ENCODE measurements around the gene LRP1.

The LRP1 gene

DNA sequence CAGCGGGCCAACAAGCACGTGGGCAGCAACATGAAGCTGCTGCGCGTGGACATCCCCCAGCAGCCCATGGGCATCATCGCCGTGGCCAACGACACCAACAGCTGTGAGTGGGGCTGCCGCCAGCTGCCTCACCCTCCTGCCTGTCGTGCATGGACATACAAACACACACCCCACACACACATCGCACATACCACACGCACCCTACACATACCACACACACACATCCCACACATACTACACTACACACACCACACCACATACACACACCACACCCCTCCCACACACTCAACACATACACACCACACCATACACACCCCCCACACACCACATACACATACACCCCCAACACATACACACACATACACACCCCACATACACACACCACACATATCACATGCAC lies 63.1 kb downstream of the LRP1 start:
- H3K27me3 ChIP-seq (ENCODE audit: control insufficient read depth in 2 of 2, insufficient read depth in 2 of 2, low read length in 2 of 2), result no peaks in the 10 kb centered on the region
- no peak overlapping the region for H3K4me3 ChIP-seq (ENCODE audit: low read length in 2 of 2)
- H3K9ac ChIP-seq (ENCODE audit: low read depth in 1 of 2, low read length in 2 of 2), result no peak overlapping the region
- no peaks in the 10 kb centered on the region for H3K9me3 ChIP-seq (ENCODE audit: control insufficient read depth in 2 of 2, low read length in 2 of 2)
- no peaks in the 10 kb centered on the region for H3K4me1 ChIP-seq (ENCODE audit: control insufficient read depth in 2 of 2, insufficient read depth in 2 of 2, low read length in 2 of 2)
- H3K27ac ChIP-seq (ENCODE audit: low read depth in 2 of 2, low read length in 2 of 2), result no peak overlapping the region
- peaks cover 82 to 91% of the 10 kb centered on the region in 2 donors for H3K36me3 ChIP-seq (ENCODE audit: control insufficient read depth in 2 of 2, insufficient read depth in 2 of 2, low read length in 2 of 2)

DNA sequence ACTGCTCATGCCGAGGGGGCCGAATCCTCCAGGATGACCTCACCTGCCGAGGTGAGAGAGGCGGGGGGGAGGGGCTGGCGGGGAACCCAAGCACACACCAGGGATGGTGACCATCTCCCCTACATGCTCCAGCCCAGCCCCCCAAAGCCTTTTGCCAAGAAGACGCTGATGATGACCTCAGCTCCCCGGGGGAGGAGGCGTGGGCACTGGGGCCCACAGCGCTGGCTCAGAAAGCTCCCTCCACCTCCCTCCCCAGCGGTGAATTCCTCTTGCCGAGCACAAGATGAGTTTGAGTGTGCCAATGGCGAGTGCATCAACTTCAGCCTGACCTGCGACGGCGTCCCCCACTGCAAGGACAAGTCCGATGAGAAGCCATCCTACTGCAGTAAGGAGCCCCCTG lies 64.6 kb downstream of the LRP1 start:
- H3K36me3 ChIP-seq (ENCODE audit: control insufficient read depth in 2 of 2, insufficient read depth in 2 of 2, low read length in 2 of 2), result peaks cover 84 to 91% of the 10 kb centered on the region in 2 donors

DNA sequence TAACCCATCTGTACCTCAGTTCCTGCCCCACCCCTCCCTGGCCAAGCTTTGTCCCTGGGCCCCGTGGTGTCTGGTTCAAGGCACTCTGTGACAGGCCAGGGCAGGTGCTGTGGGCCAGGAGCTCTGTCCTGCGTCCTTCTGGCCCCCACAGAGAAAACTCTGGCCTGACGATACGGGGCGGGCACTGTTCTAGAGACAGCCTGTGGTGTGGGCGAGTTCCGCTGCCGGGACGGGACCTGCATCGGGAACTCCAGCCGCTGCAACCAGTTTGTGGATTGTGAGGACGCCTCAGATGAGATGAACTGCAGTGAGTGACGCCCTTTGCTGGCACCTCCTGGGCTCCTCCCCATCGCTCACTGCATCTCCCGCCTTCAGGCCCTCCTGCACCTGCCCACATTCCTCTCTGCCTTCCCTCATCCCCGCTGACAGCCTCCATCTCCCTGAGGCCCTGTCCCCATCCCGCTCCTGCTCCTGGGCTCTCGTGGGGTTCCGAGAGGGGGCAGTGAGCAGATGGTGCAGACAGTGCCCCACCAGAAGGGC lies 65.5 kb downstream of the LRP1 start:
- H3K4me1 ChIP-seq (ENCODE audit: control insufficient read depth in 2 of 2, insufficient read depth in 2 of 2, low read length in 2 of 2), result no peaks in the 10 kb centered on the region
- no peak overlapping the region for H3K4me3 ChIP-seq (ENCODE audit: low read length in 2 of 2)
- no peaks in the 10 kb centered on the region for H3K9me3 ChIP-seq (ENCODE audit: control insufficient read depth in 2 of 2, low read length in 2 of 2)
- no peak overlapping the region for H3K9ac ChIP-seq (ENCODE audit: low read depth in 1 of 2, low read length in 2 of 2)
- no peak overlapping the region for H3K27ac ChIP-seq (ENCODE audit: low read depth in 2 of 2, low read length in 2 of 2)
- no peaks in the 10 kb centered on the region for H3K27me3 ChIP-seq (ENCODE audit: control insufficient read depth in 2 of 2, insufficient read depth in 2 of 2, low read length in 2 of 2)
- H3K36me3 ChIP-seq (ENCODE audit: control insufficient read depth in 2 of 2, insufficient read depth in 2 of 2, low read length in 2 of 2), result peaks cover 86 to 94% of the 10 kb centered on the region in 2 donors

More for the DNA sequence above, 64.6 kb downstream of the LRP1 start:
- H3K9me3 ChIP-seq (ENCODE audit: control insufficient read depth in 2 of 2, low read length in 2 of 2), result no peaks in the 10 kb centered on the region
- H3K27me3 ChIP-seq (ENCODE audit: control insufficient read depth in 2 of 2, insufficient read depth in 2 of 2, low read length in 2 of 2), result no peaks in the 10 kb centered on the region
- H3K4me1 ChIP-seq (ENCODE audit: control insufficient read depth in 2 of 2, insufficient read depth in 2 of 2, low read length in 2 of 2), result no peaks in the 10 kb centered on the region
- H3K9ac ChIP-seq (ENCODE audit: low read depth in 1 of 2, low read length in 2 of 2), result no peak overlapping the region
- H3K4me3 ChIP-seq (ENCODE audit: low read length in 2 of 2), result no peak overlapping the region
- H3K27ac ChIP-seq (ENCODE audit: low read depth in 2 of 2, low read length in 2 of 2), result no peak overlapping the region

DNA sequence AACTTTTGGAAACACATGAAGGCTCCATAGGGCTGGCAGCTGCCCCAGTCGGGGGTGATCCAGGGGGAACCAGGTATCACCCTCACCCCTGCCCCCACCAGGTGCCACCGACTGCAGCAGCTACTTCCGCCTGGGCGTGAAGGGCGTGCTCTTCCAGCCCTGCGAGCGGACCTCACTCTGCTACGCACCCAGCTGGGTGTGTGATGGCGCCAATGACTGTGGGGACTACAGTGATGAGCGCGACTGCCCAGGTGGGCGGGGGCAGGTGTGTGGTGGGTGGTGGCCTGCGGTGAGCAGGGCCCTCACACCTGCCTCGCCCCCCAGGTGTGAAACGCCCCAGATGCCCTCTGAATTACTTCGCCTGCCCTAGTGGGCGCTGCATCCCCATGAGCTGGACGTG lies 66.0 kb downstream of the LRP1 start:
- Histone ChIP-seq H3K36me3 (ENCODE audit: control insufficient read depth in 2 of 2, insufficient read depth in 2 of 2, low read length in 2 of 2) (peaks cover 87 to 94% of the 10 kb centered on the region in 2 donors), H3K4me1 (ENCODE audit: control insufficient read depth in 2 of 2, insufficient read depth in 2 of 2, low read length in 2 of 2) (no peaks in the 10 kb centered on the region), H3K27me3 (ENCODE audit: control insufficient read depth in 2 of 2, insufficient read depth in 2 of 2, low read length in 2 of 2) (no peaks in the 10 kb centered on the region), H3K27ac (ENCODE audit: low read depth in 2 of 2, low read length in 2 of 2) (no peak overlapping the region), H3K4me3 (ENCODE audit: low read length in 2 of 2) (no peak overlapping the region), H3K9ac (ENCODE audit: low read depth in 1 of 2, low read length in 2 of 2) (no peak overlapping the region), H3K9me3 (ENCODE audit: control insufficient read depth in 2 of 2, low read length in 2 of 2) (no peaks in the 10 kb centered on the region)

DNA sequence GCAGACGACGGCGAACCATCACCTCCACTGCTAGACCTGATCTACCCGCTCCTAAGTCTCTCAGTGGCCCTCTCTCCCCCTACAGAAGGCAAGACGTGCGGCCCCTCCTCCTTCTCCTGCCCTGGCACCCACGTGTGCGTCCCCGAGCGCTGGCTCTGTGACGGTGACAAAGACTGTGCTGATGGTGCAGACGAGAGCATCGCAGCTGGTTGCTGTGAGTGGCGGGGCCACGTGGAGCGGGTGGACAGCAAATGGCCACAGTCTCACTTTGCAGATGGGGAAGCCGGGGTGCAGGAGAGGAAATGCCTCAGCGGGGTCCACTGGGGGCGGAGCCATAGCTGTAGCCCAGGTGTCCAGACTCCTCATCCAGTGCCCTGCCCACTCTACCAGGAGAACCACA lies 66.9 kb downstream of the LRP1 start:
- Histone ChIP-seq H3K4me1 (ENCODE audit: control insufficient read depth in 2 of 2, insufficient read depth in 2 of 2, low read length in 2 of 2) (no peaks in the 10 kb centered on the region), H3K27me3 (ENCODE audit: control insufficient read depth in 2 of 2, insufficient read depth in 2 of 2, low read length in 2 of 2) (no peaks in the 10 kb centered on the region), H3K9ac (ENCODE audit: low read depth in 1 of 2, low read length in 2 of 2) (no peak overlapping the region), H3K4me3 (ENCODE audit: low read length in 2 of 2) (no peak overlapping the region), H3K27ac (ENCODE audit: low read depth in 2 of 2, low read length in 2 of 2) (no peak overlapping the region), H3K9me3 (ENCODE audit: control insufficient read depth in 2 of 2, low read length in 2 of 2) (no peaks in the 10 kb centered on the region), H3K36me3 (ENCODE audit: control insufficient read depth in 2 of 2, insufficient read depth in 2 of 2, low read length in 2 of 2) (peaks cover 87 to 95% of the 10 kb centered on the region in 2 donors)

DNA sequence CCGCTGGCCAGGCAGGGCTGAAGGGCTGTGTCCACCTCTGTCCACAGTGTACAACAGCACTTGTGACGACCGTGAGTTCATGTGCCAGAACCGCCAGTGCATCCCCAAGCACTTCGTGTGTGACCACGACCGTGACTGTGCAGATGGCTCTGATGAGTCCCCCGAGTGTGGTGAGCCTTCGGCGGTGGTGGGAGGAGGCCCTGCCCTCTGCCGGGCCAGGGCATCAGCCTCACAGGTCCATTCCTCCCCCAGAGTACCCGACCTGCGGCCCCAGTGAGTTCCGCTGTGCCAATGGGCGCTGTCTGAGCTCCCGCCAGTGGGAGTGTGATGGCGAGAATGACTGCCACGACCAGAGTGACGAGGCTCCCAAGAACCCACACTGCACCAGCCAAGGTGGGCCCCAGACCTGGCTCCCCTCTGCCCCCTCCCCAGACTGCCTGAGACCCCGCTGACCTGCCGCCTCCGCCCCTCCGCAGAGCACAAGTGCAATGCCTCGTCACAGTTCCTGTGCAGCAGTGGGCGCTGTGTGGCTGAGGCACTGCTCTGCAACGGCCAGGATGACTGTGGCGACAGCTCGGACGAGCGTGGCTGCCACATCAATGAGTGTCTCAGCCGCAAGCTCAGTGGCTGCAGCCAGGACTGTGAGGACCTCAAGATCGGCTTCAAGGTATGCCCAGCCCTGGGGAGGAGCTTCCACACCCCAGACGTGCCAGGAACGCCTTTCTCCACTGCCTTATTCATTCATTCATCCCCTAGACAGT lies 67.5 kb downstream of the LRP1 start:
- Histone ChIP-seq H3K4me3 (ENCODE audit: low read length in 2 of 2) (no peak overlapping the region), H3K27ac (ENCODE audit: low read depth in 2 of 2, low read length in 2 of 2) (no peak overlapping the region), H3K9me3 (ENCODE audit: control insufficient read depth in 2 of 2, low read length in 2 of 2) (no peaks in the 10 kb centered on the region), H3K9ac (ENCODE audit: low read depth in 1 of 2, low read length in 2 of 2) (no peak overlapping the region), H3K4me1 (ENCODE audit: control insufficient read depth in 2 of 2, insufficient read depth in 2 of 2, low read length in 2 of 2) (no peaks in the 10 kb centered on the region), H3K36me3 (ENCODE audit: control insufficient read depth in 2 of 2, insufficient read depth in 2 of 2, low read length in 2 of 2) (peaks cover 82 to 90% of the 10 kb centered on the region in 2 donors), H3K27me3 (ENCODE audit: control insufficient read depth in 2 of 2, insufficient read depth in 2 of 2, low read length in 2 of 2) (no peaks in the 10 kb centered on the region)

DNA sequence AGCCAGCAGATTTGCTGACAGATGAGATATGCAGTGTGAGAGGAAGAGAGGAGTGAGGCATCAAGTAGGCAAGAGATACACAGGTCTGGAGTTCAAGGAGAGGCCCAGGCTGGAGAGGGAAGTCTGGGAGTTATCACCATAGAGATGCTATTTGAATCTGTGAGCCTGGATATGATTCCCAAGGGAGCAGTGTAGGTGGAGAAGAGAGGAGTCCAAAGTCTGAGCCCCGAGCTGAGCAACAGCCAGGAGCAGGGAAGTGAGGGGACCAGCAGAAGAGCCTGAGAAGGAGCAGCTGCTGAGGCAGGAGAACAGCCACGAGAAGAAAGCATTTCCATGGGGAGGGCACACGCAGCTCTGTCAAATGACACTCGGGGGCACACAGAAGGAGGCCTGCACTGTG lies 68.2 kb downstream of the LRP1 start:
- Histone ChIP-seq H3K27me3 (ENCODE audit: control insufficient read depth in 2 of 2, insufficient read depth in 2 of 2, low read length in 2 of 2) (no peaks in the 10 kb centered on the region), H3K9me3 (ENCODE audit: control insufficient read depth in 2 of 2, low read length in 2 of 2) (no peaks in the 10 kb centered on the region), H3K4me1 (ENCODE audit: control insufficient read depth in 2 of 2, insufficient read depth in 2 of 2, low read length in 2 of 2) (no peaks in the 10 kb centered on the region), H3K27ac (ENCODE audit: low read depth in 2 of 2, low read length in 2 of 2) (no peak overlapping the region), H3K4me3 (ENCODE audit: low read length in 2 of 2) (no peak overlapping the region), H3K36me3 (ENCODE audit: control insufficient read depth in 2 of 2, insufficient read depth in 2 of 2, low read length in 2 of 2) (peaks cover 80 to 90% of the 10 kb centered on the region in 2 donors), H3K9ac (ENCODE audit: low read depth in 1 of 2, low read length in 2 of 2) (no peak overlapping the region)

DNA sequence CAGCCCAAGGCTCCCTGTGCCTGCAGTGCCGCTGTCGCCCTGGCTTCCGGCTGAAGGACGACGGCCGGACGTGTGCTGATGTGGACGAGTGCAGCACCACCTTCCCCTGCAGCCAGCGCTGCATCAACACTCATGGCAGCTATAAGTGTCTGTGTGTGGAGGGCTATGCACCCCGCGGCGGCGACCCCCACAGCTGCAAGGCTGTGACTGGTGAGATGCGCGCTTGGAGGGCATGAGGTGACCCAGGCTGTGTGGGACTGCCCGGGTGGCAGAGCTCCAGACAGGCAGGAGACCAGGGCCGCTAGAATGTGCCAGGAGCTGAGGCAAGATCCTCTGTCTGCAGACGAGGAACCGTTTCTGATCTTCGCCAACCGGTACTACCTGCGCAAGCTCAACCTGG lies 68.7 kb downstream of the LRP1 start:
- Histone ChIP-seq H3K36me3 (ENCODE audit: control insufficient read depth in 2 of 2, insufficient read depth in 2 of 2, low read length in 2 of 2) (peaks cover 80 to 90% of the 10 kb centered on the region in 2 donors), H3K27ac (ENCODE audit: low read depth in 2 of 2, low read length in 2 of 2) (no peak overlapping the region)

DNA sequence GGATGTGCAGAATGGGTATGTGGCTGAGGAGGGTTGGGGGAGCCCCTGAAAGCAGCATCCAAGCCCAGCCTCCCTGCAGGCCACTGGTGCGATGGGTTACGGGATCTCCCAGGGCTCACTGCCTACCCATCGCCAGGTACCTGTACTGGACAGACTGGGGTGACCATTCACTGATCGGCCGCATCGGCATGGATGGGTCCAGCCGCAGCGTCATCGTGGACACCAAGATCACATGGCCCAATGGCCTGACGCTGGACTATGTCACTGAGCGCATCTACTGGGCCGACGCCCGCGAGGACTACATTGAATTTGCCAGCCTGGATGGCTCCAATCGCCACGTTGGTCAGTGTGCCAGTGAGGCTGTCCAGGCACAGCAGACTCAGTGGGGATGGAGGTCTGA lies 70.0 kb downstream of the LRP1 start:
- Histone ChIP-seq H3K4me1 (ENCODE audit: control insufficient read depth in 2 of 2, insufficient read depth in 2 of 2, low read length in 2 of 2) (no peaks in the 10 kb centered on the region), H3K27me3 (ENCODE audit: control insufficient read depth in 2 of 2, insufficient read depth in 2 of 2, low read length in 2 of 2) (no peaks in the 10 kb centered on the region), H3K4me3 (ENCODE audit: low read length in 2 of 2) (no peak overlapping the region), H3K27ac (ENCODE audit: low read depth in 2 of 2, low read length in 2 of 2) (no peak overlapping the region), H3K9ac (ENCODE audit: low read depth in 1 of 2, low read length in 2 of 2) (no peak overlapping the region), H3K36me3 (ENCODE audit: control insufficient read depth in 2 of 2, insufficient read depth in 2 of 2, low read length in 2 of 2) (peaks cover 79 to 90% of the 10 kb centered on the region in 2 donors), H3K9me3 (ENCODE audit: control insufficient read depth in 2 of 2, low read length in 2 of 2) (no peaks in the 10 kb centered on the region)

More for the DNA sequence above, 68.7 kb downstream of the LRP1 start:
- no peaks in the 10 kb centered on the region for H3K27me3 ChIP-seq (ENCODE audit: control insufficient read depth in 2 of 2, insufficient read depth in 2 of 2, low read length in 2 of 2)
- no peak overlapping the region for H3K9ac ChIP-seq (ENCODE audit: low read depth in 1 of 2, low read length in 2 of 2)
- H3K4me3 ChIP-seq (ENCODE audit: low read length in 2 of 2), result no peak overlapping the region
- H3K4me1 ChIP-seq (ENCODE audit: control insufficient read depth in 2 of 2, insufficient read depth in 2 of 2, low read length in 2 of 2), result no peaks in the 10 kb centered on the region
- H3K9me3 ChIP-seq (ENCODE audit: control insufficient read depth in 2 of 2, low read length in 2 of 2), result no peaks in the 10 kb centered on the region

DNA sequence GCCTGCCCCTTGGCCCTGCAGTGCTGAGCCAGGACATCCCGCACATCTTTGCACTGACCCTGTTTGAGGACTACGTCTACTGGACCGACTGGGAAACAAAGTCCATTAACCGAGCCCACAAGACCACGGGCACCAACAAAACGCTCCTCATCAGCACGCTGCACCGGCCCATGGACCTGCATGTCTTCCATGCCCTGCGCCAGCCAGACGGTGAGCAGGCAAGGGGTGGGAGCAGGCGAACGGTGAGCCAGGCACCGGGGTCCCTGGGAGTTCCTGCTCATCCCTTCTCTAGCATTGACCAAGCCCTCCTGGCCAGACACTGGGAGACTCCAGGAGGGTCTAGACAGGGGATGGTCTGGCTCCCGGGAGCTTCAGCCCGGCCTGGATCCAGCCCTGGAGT lies 70.9 kb downstream of the LRP1 start:
- Histone ChIP-seq H3K36me3 (ENCODE audit: control insufficient read depth in 2 of 2, insufficient read depth in 2 of 2, low read length in 2 of 2) (peaks cover 78 to 90% of the 10 kb centered on the region in 2 donors), H3K9me3 (ENCODE audit: control insufficient read depth in 2 of 2, low read length in 2 of 2) (no peaks in the 10 kb centered on the region), H3K4me3 (ENCODE audit: low read length in 2 of 2) (no peak overlapping the region), H3K9ac (ENCODE audit: low read depth in 1 of 2, low read length in 2 of 2) (no peak overlapping the region), H3K4me1 (ENCODE audit: control insufficient read depth in 2 of 2, insufficient read depth in 2 of 2, low read length in 2 of 2) (no peaks in the 10 kb centered on the region), H3K27ac (ENCODE audit: low read depth in 2 of 2, low read length in 2 of 2) (no peak overlapping the region), H3K27me3 (ENCODE audit: control insufficient read depth in 2 of 2, insufficient read depth in 2 of 2, low read length in 2 of 2) (no peaks in the 10 kb centered on the region)

Measured in mucosa of rectum (tissue), 2 donors.